Small intestine (tissue), 7 donors: Measurements from ENCODE around the gene HES4. TPM values are rescaled to one million over a fixed set of nuclear protein-coding genes. Genes with fewer than 3 reads are reported as not detected.
"Not testable (repeated sequence)": the region's sequence is repeated elsewhere in the genome, so short reads cannot be mapped to it uniquely, and the experiment has no call there.

Experiments used
- DNase-seq, 2 donors: peaks; one replicate each; pipeline versions ENCODE4 v3.0.0 to v3.0.0-alpha.2; 2013
- FAIRE-seq: peaks from 2 replicates; lab custom pipeline; 2012; peaks lifted over from hg19 to GRCh38; lab: Jason Lieb, UNC
- H3K27ac ChIP-seq, 3 donors: one replicate each; pipeline ENCODE4 v1.5.1; 2013; ENCODE audit warnings: low read length in 2 of 3, mild to moderate bottlenecking in 2 of 3, control low read depth in 1 of 3, inconsistent platforms in 1 of 3, low read depth in 1 of 3, moderate library complexity in 1 of 3
- H3K27me3 ChIP-seq, 3 donors: one replicate each; pipeline ENCODE4 v1.6.1; 2013; ENCODE audit warnings: low read length in 3 of 3, inconsistent platforms in 1 of 3; ENCODE audit not compliant: control insufficient read depth in 3 of 3, insufficient read depth in 3 of 3
- H3K36me3 ChIP-seq, 3 donors: one replicate each; pipeline ENCODE4 v1.6.1; 2013; ENCODE audit warnings: low read length in 3 of 3, inconsistent platforms in 1 of 3, low read depth in 1 of 3, mild to moderate bottlenecking in 1 of 3, moderate library complexity in 1 of 3; ENCODE audit not compliant: control insufficient read depth in 3 of 3, insufficient read depth in 2 of 3
- H3K4me1 ChIP-seq, 3 donors: one replicate each; pipeline ENCODE4 v1.6.1; 2013; ENCODE audit warnings: low read length in 2 of 3, inconsistent platforms in 1 of 3, low read depth in 1 of 3, mild to moderate bottlenecking in 1 of 3, moderate library complexity in 1 of 3; ENCODE audit not compliant: control insufficient read depth in 3 of 3, insufficient read depth in 2 of 3
- H3K4me3 ChIP-seq, 3 donors: one replicate each; pipeline ENCODE4 v1.5.1; 2013; ENCODE audit warnings: low read length in 3 of 3, control low read depth in 1 of 3, inconsistent platforms in 1 of 3, low read depth in 1 of 3, mild to moderate bottlenecking in 1 of 3, moderate library complexity in 1 of 3
- H3K9me3 ChIP-seq, 2 donors: one replicate each; pipeline ENCODE4 v1.6.1; 2013; ENCODE audit warnings: low read depth in 1 of 2, low read length in 1 of 2; ENCODE audit not compliant: control insufficient read depth in 2 of 2, insufficient read depth in 1 of 2
- WGBS, 3 donors: extraction: QIAGEN DNeasy Blood & Tissue Kit; methylation state at CpG; one replicate each; pipeline ENCODE4 v1.1.7; 2013; 5-methylcytosine and 5-hydroxymethylcytosine counted together
- polyA plus RNA-seq, 4 donors: library from polyadenylated mRNA; stranded (reverse) in 3 of 4; unstranded in 1 of 4; fragments of 200-250 nt in 3 of 4; fragments of 120-200 nt in 1 of 4; gene quantifications; one replicate each; pipeline versions ENCODE4 v1.2.1 to v1.2.3, GENCODE V29; 2013
- donor health status: healthy with polysubstance abuse.
- donor health status: control.
- donor health status: control.
- donor health status: Bipolar disorder and iron deficiency.
- donor health status: healthy.

The HES4 gene
- polyA plus RNA-seq, 4 donors: 0.89 to 8.2 (median 5.3) TPM

DNA sequence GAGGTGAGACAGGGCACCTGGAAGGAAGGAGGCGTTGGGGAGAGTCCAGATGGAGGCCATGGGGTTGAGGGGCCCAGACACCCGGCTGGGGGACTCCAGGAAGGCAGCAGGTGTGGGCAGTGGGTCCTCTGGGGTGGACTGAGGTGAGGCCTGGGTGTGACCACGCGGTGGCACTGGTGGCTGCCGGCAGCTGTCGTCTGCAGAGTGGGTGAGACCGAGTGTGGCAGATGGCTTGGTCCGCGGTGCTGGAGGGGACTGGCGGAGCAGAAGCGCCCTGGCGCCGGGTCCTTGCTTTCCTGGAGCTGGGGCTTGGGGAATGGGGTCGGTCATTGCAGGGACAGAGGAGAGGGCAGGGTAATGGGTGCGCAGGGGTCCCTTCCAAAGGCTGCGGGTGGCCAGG, 32.5 kb upstream of the HES4 start:
- peaks cover 0 to 2% (median 0%) of the 10 kb centered on the region in 3 donors for H3K27me3 ChIP-seq
- FAIRE-seq (no peak), DNase-seq (peak; percentile 53 to 58)
- peak overlapping the region in 1 of 3 donors; percentile 36 for H3K4me3 ChIP-seq
- H3K4me1 ChIP-seq: peaks cover 0 to 22% (median 0%) of the 10 kb centered on the region in 3 donors
- no peaks in the 10 kb centered on the region for H3K9me3 ChIP-seq
- peak overlapping the region in 1 of 3 donors; percentile 84 for H3K27ac ChIP-seq
- WGBS, 3 donors: 11 to 32% (median 13%) methylated on average over 11 to 16 of the region's 16 CpGs
- H3K36me3 ChIP-seq: peaks cover 0 to 55% (median 0%) of the 10 kb centered on the region in 3 donors

GRCh38 chr1:1031659-1032235, 31.9 kb upstream of the HES4 start:
- DNase-seq (peak; percentile 63 to 81), FAIRE-seq (no peak)
- Histone ChIP-seq H3K27ac (peak overlapping the region in 1 of 3 donors; percentile 84), H3K9me3 (no peaks in the 10 kb centered on the region), H3K4me3 (peak overlapping the region in 1 of 3 donors; percentile 36), H3K4me1 (peaks cover 0 to 25% (median 0%) of the 10 kb centered on the region in 3 donors), H3K27me3 (peaks cover 0 to 2% (median 0%) of the 10 kb centered on the region in 3 donors), H3K36me3 (peaks cover 0 to 55% (median 0%) of the 10 kb centered on the region in 3 donors)
- 39 to 70% (median 52%) methylated on average over 11 of the region's 11 CpGs for WGBS, 3 donors

GRCh38 chr1:1030867-1031658, 31.2 kb upstream of the HES4 start:
- not testable (repeated sequence) for H3K4me3 ChIP-seq, DNase-seq, H3K9me3 ChIP-seq, FAIRE-seq, H3K27me3 ChIP-seq
- H3K4me1 ChIP-seq: peaks cover 0 to 27% (median 0%) of the 10 kb centered on the region in 3 donors
- WGBS, 3 donors: 78 to 81% (median 80%) methylated on average over 5 to 7 of the region's 7 CpGs
- peaks cover 0 to 55% (median 0%) of the 10 kb centered on the region in 3 donors for H3K36me3 ChIP-seq
- peak overlapping the region in 1 of 3 donors; percentile 70 for H3K27ac ChIP-seq

- H3K36me3 ChIP-seq: peaks cover 0 to 68% (median 0%) of the 10 kb centered on the region in 3 donors
- H3K4me1 ChIP-seq: peaks cover 0 to 50% (median 4%) of the 10 kb centered on the region in 3 donors
- no peak for FAIRE-seq
- H3K4me3 ChIP-seq: no peak overlapping the region
- 76 to 88% (median 87%) methylated on average over 10 to 17 of the region's 17 CpGs for WGBS, 3 donors
- no peak overlapping the region for H3K27ac ChIP-seq
- no peaks in the 10 kb centered on the region for H3K27me3 ChIP-seq
- DNase-seq: no peak
- H3K9me3 ChIP-seq: no peaks in the 10 kb centered on the region
Measured at GRCh38 chr1:1027791-1028190, 27.9 kb upstream of the HES4 start.

- Histone ChIP-seq H3K27me3 (no peaks in the 10 kb centered on the region), H3K9me3 (no peaks in the 10 kb centered on the region), H3K36me3 (peaks cover 0 to 70% (median 0%) of the 10 kb centered on the region in 3 donors), H3K4me1 (peaks cover 0 to 49% (median 4%) of the 10 kb centered on the region in 3 donors), H3K4me3 (no peak overlapping the region), H3K27ac (no peak overlapping the region)
- DNase-seq (no peak), FAIRE-seq (no peak)
- WGBS, 3 donors: 63 to 70% (median 64%) methylated on average over 17 to 21 of the region's 21 CpGs
Measured at GRCh38 chr1:1026599-1027413, 26.9 kb upstream of the HES4 start.

GRCh38 chr1:1025730-1026129, 25.8 kb upstream of the HES4 start:
- WGBS, 3 donors: 83 to 95% (median 86%) methylated on average over 10 of the region's 10 CpGs
- Histone ChIP-seq H3K27me3 (no peaks in the 10 kb centered on the region), H3K4me1 (peaks cover 0 to 47% (median 4%) of the 10 kb centered on the region in 3 donors), H3K36me3 (peaks cover 0 to 72% (median 0%) of the 10 kb centered on the region in 3 donors), H3K27ac (no peak overlapping the region), H3K4me3 (no peak overlapping the region), H3K9me3 (no peaks in the 10 kb centered on the region)
- no peak for FAIRE-seq
- DNase-seq: no peak

DNA sequence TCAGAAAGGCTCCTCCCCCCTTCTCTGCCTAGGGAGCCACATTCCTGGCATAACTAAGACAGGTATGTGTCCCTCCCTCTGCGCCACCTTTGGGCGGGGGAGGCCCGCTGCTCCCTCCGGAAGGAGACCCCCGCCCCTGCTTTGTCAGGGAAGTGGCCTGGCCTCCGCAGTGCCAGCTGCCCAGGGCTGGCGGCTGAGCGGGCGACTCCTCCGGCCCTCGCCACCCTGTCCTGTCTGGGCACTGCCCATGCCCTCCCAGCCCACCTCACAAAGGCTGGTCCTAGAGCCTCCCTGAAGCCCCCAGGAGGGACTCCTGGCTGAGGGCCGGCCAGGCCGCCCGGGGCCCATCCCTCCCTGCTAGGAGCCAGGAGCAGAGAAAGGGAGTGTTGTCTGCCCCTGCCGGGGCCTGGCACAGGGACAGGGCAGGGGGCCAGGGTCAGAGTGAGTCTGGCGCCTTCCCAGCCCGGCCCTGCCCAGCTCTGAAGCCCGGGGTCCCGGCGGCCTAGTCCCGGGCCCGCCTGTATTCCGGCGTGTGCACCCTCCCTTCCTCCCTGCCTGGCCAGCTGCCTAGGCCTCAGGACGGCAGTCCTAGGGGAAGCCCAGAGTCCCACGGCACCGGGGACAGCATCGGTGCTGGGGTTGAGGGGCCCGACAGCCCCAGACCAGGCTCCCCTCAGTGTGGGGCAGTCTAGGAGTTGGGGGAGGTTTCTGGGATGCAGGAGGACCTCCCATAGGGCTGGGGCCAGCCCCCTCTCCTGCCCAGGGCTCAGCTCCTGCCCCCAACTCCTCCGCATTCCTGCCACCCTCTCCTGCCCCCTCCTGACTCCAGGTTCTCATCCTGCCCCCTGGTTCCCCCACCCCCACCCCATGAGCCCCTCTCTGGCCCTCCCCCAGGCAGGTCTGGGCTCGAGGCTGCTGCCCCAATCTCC, 25.1 kb upstream of the HES4 start:
- H3K36me3 ChIP-seq: peaks cover 0 to 72% (median 0%) of the 10 kb centered on the region in 3 donors
- no peak overlapping the region for H3K27ac ChIP-seq
- 60 to 71% (median 67%) methylated on average over 20 to 31 of the region's 31 CpGs for WGBS, 3 donors
- DNase-seq (peak; percentile 56 to 76), FAIRE-seq (no peak)
- H3K27me3 ChIP-seq: no peaks in the 10 kb centered on the region
- H3K4me1 ChIP-seq: peaks cover 0 to 47% (median 4%) of the 10 kb centered on the region in 3 donors
- no peaks in the 10 kb centered on the region for H3K9me3 ChIP-seq
- H3K4me3 ChIP-seq: peak overlapping the region in 1 of 3 donors; percentile 3
